Mucosa of rectum (tissue), 2 donors: Measurements from ENCODE around the gene PLAC9.

Experiments
- H3K27ac ChIP-seq, 2 donors: one replicate each; pipeline ENCODE4 v1.7.0; 2013; ENCODE audit warnings: inconsistent platforms in 2 of 2, low read depth in 2 of 2, low read length in 2 of 2
- H3K27me3 ChIP-seq, 2 donors: one replicate each; pipeline ENCODE4 v1.7.0; 2013; ENCODE audit warnings: low read length in 2 of 2; ENCODE audit not compliant: control insufficient read depth in 2 of 2, insufficient read depth in 2 of 2
- H3K36me3 ChIP-seq, 2 donors: one replicate each; pipeline ENCODE4 v1.7.0; 2013; ENCODE audit warnings: low read length in 2 of 2; ENCODE audit not compliant: control insufficient read depth in 2 of 2, insufficient read depth in 2 of 2
- H3K4me1 ChIP-seq, 2 donors: one replicate each; pipeline ENCODE4 v1.7.0; 2013; ENCODE audit warnings: low read length in 2 of 2, mild to moderate bottlenecking in 1 of 2; ENCODE audit not compliant: control insufficient read depth in 2 of 2, insufficient read depth in 2 of 2
- H3K4me3 ChIP-seq, 2 donors: one replicate each; pipeline ENCODE4 v1.7.0; 2013; ENCODE audit warnings: low read length in 2 of 2
- H3K9ac ChIP-seq, 2 donors: one replicate each; pipeline ENCODE4 v1.7.0; 2013; ENCODE audit warnings: low read length in 2 of 2, low read depth in 1 of 2, mild to moderate bottlenecking in 1 of 2
- H3K9me3 ChIP-seq, 2 donors: one replicate each; pipeline ENCODE4 v1.7.0; 2013; ENCODE audit warnings: low read length in 2 of 2; ENCODE audit not compliant: control insufficient read depth in 2 of 2
- donor health status: healthy.
- donor health status: Normal muscosa, but diverticular disease.

The PLAC9 gene

GRCh38 chr10:80158598-80159127 lies 26.1 kb downstream of the PLAC9 start:
- H3K9me3 ChIP-seq, result no peaks in the 10 kb centered on the region
- peak overlapping the region; percentile 31 to 38 for H3K27ac ChIP-seq
- no peak overlapping the region for H3K9ac ChIP-seq
- H3K4me1 ChIP-seq, result peaks cover 8 to 13% of the 10 kb centered on the region in 2 donors
- H3K27me3 ChIP-seq, result no peaks in the 10 kb centered on the region
- no peak overlapping the region for H3K4me3 ChIP-seq
- H3K36me3 ChIP-seq, result peaks cover 92 to 96% of the 10 kb centered on the region in 2 donors

- no peaks in the 10 kb centered on the region for H3K27me3 ChIP-seq
- H3K4me3 ChIP-seq, result no peak overlapping the region
- peaks cover 95 to 97% of the 10 kb centered on the region in 2 donors for H3K36me3 ChIP-seq
- H3K27ac ChIP-seq, result peak overlapping the region; percentile 31 to 38
- no peak overlapping the region for H3K9ac ChIP-seq
- H3K4me1 ChIP-seq, result peaks cover 15 to 20% of the 10 kb centered on the region in 2 donors
- no peaks in the 10 kb centered on the region for H3K9me3 ChIP-seq
Observed at GRCh38 chr10:80159166-80159873, 26.8 kb downstream of the PLAC9 start.

- Histone ChIP-seq H3K27ac (no peak overlapping the region), H3K27me3 (no peaks in the 10 kb centered on the region), H3K4me3 (no peak overlapping the region), H3K9ac (peak overlapping the region in 1 of 2 donors; percentile 15), H3K36me3 (peaks cover 94 to 98% of the 10 kb centered on the region in 2 donors), H3K9me3 (no peaks in the 10 kb centered on the region), H3K4me1 (peaks cover 16 to 29% of the 10 kb centered on the region in 2 donors)
Observed at GRCh38 chr10:80160361-80161320, 28.1 kb downstream of the PLAC9 start.

DNA sequence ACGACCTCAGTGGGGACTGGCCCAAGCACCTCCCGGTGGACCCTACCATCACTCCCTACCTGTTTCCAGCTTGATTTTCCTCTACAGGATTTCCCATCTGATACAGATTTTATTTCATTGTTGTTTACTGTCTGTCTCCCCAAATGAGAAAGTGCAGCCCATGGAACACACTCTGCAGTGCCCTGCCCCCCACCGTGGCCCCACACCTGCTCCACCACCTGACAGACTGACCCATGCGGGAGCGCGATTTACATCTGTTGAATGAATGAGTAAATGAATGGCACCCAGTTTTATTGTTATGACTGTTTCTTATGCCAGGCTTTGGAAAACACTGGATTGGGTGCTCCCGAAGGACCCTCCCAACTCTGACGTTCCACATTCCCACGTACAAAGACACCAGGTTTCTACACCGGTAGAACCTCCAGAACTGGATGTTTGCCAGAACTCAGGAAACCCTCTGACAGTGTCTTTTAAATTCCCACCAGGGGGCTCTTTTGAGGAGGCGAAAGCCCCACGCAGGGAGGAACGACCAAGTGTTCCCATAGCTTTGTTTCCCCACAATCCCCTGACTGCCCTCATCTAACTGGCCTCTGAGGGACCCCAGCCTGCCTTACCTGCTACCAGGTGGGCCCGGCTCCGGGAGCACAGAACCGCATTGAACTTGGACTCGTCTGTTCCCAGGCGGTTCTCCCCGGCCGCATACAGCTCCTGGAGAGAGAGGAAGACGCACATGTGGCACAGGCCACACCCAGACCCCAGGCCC lies 29.0 kb downstream of the PLAC9 start:
- H3K9ac ChIP-seq, result peak overlapping the region in 1 of 2 donors; percentile 15
- no peaks in the 10 kb centered on the region for H3K9me3 ChIP-seq
- H3K4me1 ChIP-seq, result peaks cover 16 to 33% of the 10 kb centered on the region in 2 donors
- peaks cover 93 to 95% of the 10 kb centered on the region in 2 donors for H3K36me3 ChIP-seq
- no peak overlapping the region for H3K27ac ChIP-seq
- no peaks in the 10 kb centered on the region for H3K27me3 ChIP-seq
- H3K4me3 ChIP-seq, result no peak overlapping the region

DNA sequence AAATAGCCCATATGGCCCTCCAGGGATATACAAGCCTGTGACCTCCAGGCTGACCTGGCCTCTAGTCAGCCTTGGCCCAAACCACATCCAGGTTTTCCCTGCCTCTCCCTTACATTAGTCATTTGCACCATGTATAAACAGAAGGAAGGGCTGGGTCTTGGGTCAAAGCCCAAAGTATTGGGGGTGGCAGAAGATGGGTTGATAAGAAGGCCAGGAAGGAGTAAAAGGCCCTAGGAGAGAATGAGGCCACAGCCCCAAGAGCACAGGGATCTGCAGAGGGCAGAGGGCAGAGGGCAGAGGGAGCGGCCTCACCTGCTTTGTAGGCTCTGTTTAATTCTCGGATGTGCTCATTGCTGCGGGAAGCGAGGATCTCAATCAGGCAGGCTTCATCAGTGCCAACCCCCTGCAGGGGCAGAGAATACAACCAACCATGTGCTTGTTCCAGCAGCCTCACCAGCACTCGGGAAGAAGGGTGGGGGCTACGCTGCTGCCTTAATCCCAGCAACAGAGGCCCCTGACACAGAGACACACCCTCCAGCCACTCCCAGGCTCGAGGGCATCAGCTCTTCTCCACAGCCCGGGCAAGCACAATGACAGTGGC lies 31.3 kb downstream of the PLAC9 start:
- peak overlapping the region in 1 of 2 donors; percentile 21 for H3K9ac ChIP-seq
- peaks cover 11 to 28% of the 10 kb centered on the region in 2 donors for H3K4me1 ChIP-seq
- peak overlapping the region; percentile 45 to 74 for H3K27ac ChIP-seq
- no peaks in the 10 kb centered on the region for H3K27me3 ChIP-seq
- H3K4me3 ChIP-seq, result peak overlapping the region in 1 of 2 donors; percentile 4
- no peaks in the 10 kb centered on the region for H3K9me3 ChIP-seq
- H3K36me3 ChIP-seq, result peaks cover 75 to 84% of the 10 kb centered on the region in 2 donors

- Histone ChIP-seq H3K9ac (peak overlapping the region in 1 of 2 donors; percentile 21), H3K27me3 (no peaks in the 10 kb centered on the region), H3K9me3 (no peaks in the 10 kb centered on the region), H3K27ac (peak overlapping the region; percentile 45 to 74), H3K4me1 (peaks cover 10 to 30% of the 10 kb centered on the region in 2 donors), H3K36me3 (peaks cover 69 to 76% of the 10 kb centered on the region in 2 donors), H3K4me3 (no peak overlapping the region)
Observed at GRCh38 chr10:80164596-80164995, 32.1 kb downstream of the PLAC9 start.

DNA sequence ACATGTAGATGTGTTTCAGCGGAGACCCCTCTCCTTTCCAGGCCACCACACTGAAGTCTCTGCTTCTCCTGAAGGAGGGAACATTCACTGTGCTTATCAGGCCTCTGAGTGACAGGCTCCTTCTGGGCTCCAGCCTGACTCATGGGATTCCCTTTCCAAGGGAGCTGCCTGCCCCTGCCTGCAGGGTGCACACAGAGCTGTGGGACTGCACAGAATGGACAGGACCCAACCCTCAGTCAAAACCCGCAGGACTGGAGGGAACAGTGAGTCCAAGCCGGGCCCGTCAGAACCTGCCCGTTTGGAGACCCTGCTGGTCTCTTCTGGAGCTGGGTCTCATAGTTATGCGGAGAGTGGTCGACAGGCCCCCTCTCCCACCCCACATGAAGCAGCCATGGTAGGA lies 32.6 kb downstream of the PLAC9 start:
- H3K9ac ChIP-seq, result no peak overlapping the region
- H3K9me3 ChIP-seq, result no peaks in the 10 kb centered on the region
- peaks cover 63 to 72% of the 10 kb centered on the region in 2 donors for H3K36me3 ChIP-seq
- peak overlapping the region in 1 of 2 donors; percentile 74 for H3K27ac ChIP-seq
- H3K4me1 ChIP-seq, result peaks cover 10 to 36% of the 10 kb centered on the region in 2 donors
- no peaks in the 10 kb centered on the region for H3K27me3 ChIP-seq
- H3K4me3 ChIP-seq, result no peak overlapping the region

- Histone ChIP-seq H3K9me3 (no peaks in the 10 kb centered on the region), H3K27me3 (no peaks in the 10 kb centered on the region), H3K27ac (no peak overlapping the region), H3K4me1 (peaks cover 25 to 52% of the 10 kb centered on the region in 2 donors), H3K36me3 (peaks cover 56 to 70% of the 10 kb centered on the region in 2 donors), H3K9ac (no peak overlapping the region), H3K4me3 (no peak overlapping the region)
Observed at GRCh38 chr10:80166581-80167470, 34.3 kb downstream of the PLAC9 start.
